PC-3 (cell line): ENCODE results near the gene STAT5A. TPM values are rescaled to one million over a fixed set of nuclear protein-coding genes. Genes with fewer than 3 reads are reported as not detected.
"Not testable (repeated sequence)": the region's sequence is repeated elsewhere in the genome, so short reads cannot be mapped to it uniquely, and the experiment has no call there.

ENCODE experiments used
- ATAC-seq: fragments of 200-7000 bp; cut with Tn5 transposase; 2 replicates; pipeline ENCODE4 v1.9.1; 2020; ENCODE audit warnings: mild to moderate bottlenecking, moderate library complexity
- BruUV-seq: library from RNA; stranded (reverse); fragments of 400-500 nt; replicated peaks from 2 replicates; lab custom pipeline; 2021; lab: Mats Ljungman, UMichigan
- CTCF ChIA-PET: fragments of 300-600 bp; sonication (Branson Sonifier 250); formaldehyde crosslinking; loops from one replicate; lab custom pipeline; 2022; ENCODE audit warnings: antibody characterized with exemption; lab: Charles Lee
- POLR2A ChIA-PET: fragments of 300-600 bp; sonication (Branson Sonifier 250); formaldehyde crosslinking; loops from one replicate; lab custom pipeline; 2022; ENCODE audit warnings: antibody characterized with exemption; ENCODE audit not compliant: unreplicated experiment; lab: Charles Lee
- DNase-seq: peaks from one replicate; pipeline ENCODE4 v3.0.0-alpha.2; 2015
- H2AFZ ChIP-seq: fragments of 300-600 bp; sonication (generic); 2 replicates; pipeline ENCODE4 v1.6.0; 2016; ENCODE audit warnings: antibody characterized with exemption, low read length
- H3F3A ChIP-seq: fragments of 300-600 bp; sonication (generic); one replicate; pipeline ENCODE4 v1.6.0; 2017; ENCODE audit warnings: antibody characterized with exemption, low read length, control low read depth, mild to moderate bottlenecking; ENCODE audit not compliant: unreplicated experiment
- H3K27ac ChIP-seq: fragments of 300-600 bp; sonication (generic); 2 replicates; pipeline ENCODE4 v1.5.1; 2016; ENCODE audit warnings: mild to moderate bottlenecking, low read length
- H3K27me3 ChIP-seq: fragments of 300-600 bp; sonication (generic); 2 replicates; pipeline ENCODE4 v1.6.1; 2016; ENCODE audit warnings: low read length, mixed read lengths
- H3K36me3 ChIP-seq: fragments of 300-600 bp; sonication (generic); 2 replicates; pipeline ENCODE4 v1.6.1; 2016; ENCODE audit warnings: low read depth, mixed run types, low read length, mixed read lengths
- H3K4me1 ChIP-seq: fragments of 300-600 bp; sonication (generic); 2 replicates; pipeline ENCODE4 v1.5.1; 2016; ENCODE audit warnings: low read length; ENCODE audit not compliant: insufficient read depth
- H3K4me2 ChIP-seq: fragments of 300-600 bp; sonication (generic); 2 replicates; pipeline ENCODE4 v1.6.0; 2016; ENCODE audit warnings: low read length
- H3K4me3 ChIP-seq: fragments of 300-600 bp; sonication (generic); 2 replicates; pipeline ENCODE4 v1.5.1; 2016; ENCODE audit warnings: mild to moderate bottlenecking, low read length, mixed read lengths
- H3K79me2 ChIP-seq: fragments of 300-600 bp; sonication (generic); 2 replicates; pipeline ENCODE4 v1.6.1; 2017; ENCODE audit warnings: low read length, mixed read lengths
- H3K9ac ChIP-seq: fragments of 300-600 bp; sonication (generic); 2 replicates; pipeline ENCODE4 v1.6.0; 2016; ENCODE audit warnings: mild to moderate bottlenecking, low read length
- H3K9me2 ChIP-seq: fragments of 300-600 bp; sonication (generic); replicated peaks from 2 replicates; pipeline ENCODE4 v1.6.1; 2016; ENCODE audit warnings: mixed run types, low read length, mixed read lengths
- H3K9me3 ChIP-seq: fragments of 300-600 bp; sonication (generic); 2 replicates; pipeline ENCODE4 v1.6.1; 2016; ENCODE audit warnings: low read length, mixed read lengths
- H4K20me1 ChIP-seq: fragments of 300-600 bp; sonication (generic); 2 replicates; pipeline ENCODE4 v1.6.1; 2016; ENCODE audit warnings: low read length, mixed read lengths
- CTCF ChIP-seq: fragments of 300-600 bp; sonication (generic); conservative IDR thresholded peaks from 2 replicates; pipeline ENCODE4 v1.5.1; 2017; ENCODE audit warnings: antibody characterized with exemption, low read depth, mild to moderate bottlenecking, low read length
- EZH2 ChIP-seq: fragments of 300-600 bp; sonication (generic); IDR thresholded peaks from one replicate; pipeline ENCODE4 v1.6.1; 2017; ENCODE audit warnings: antibody characterized with exemption, mild to moderate bottlenecking, low read length; ENCODE audit not compliant: unreplicated experiment
- intact Hi-C: fragments of 100-400 bp; cut with micrococcal nuclease; formaldehyde crosslinking; loops from 2 replicates; pipeline ENCODE4 v1.9.0; 2023
- total RNA-seq: library from RNA; depleted of rRNA; stranded (reverse); fragments of >200 nt; gene quantifications from 2 replicates; pipeline ENCODE4 v1.2.3, GENCODE V29; 2014

The STAT5A gene
- total RNA-seq, 1 experiment from 2014 or later: not detected

GRCh38 chr17:42296012-42296411 lies 7.7 kb downstream of the STAT5A start:
- Histone ChIP-seq H3K9me2 (no peaks in the 10 kb centered on the region), H3K9ac (no peak overlapping the region), H4K20me1 (no peaks in the 10 kb centered on the region), H3K36me3 (no peaks in the 10 kb centered on the region), H3K27ac (no peak overlapping the region), H3K79me2 (no peaks in the 10 kb centered on the region), H3F3A (no peaks in the 10 kb centered on the region), H2AFZ (no peak overlapping the region), H3K4me1 (no peaks in the 10 kb centered on the region), H3K4me2 (no peak overlapping the region), H3K4me3 (no peak overlapping the region), H3K27me3 (no peaks in the 10 kb centered on the region), H3K9me3 (no peaks in the 10 kb centered on the region)
- POLR2A ChIA-PET: no interaction called here
- intact Hi-C loops: no loop called here
- CTCF ChIA-PET: no interaction called here
- BruUV-seq: no TSS peak
- ATAC-seq: no peak
- no peak for DNase-seq
- TF ChIP-seq CTCF (no peak), EZH2 (no peak)

DNA sequence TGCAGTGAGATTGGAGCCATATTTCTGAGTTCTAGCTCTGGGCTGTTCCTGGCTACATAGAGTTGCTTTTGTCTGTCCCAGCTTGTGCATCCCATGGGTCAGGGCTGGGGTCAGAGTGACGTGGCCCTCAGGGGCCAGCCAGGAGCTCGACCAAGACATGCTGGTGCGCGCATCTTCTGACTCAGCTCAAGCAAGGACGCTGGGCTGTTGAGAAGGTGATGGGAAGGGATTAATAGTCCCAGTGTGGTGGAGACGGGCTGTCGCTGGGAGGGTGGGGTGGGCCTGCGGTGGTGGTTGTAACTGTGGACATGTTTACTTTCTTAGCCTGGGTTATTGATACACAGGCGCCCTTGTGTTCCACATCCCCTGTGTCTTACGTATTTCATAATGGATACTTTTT lies 9.5 kb downstream of the STAT5A start:
- H3K27ac ChIP-seq, H3K9me3 ChIP-seq, DNase-seq, H2AFZ ChIP-seq, H3K36me3 ChIP-seq, H3K79me2 ChIP-seq, H3K4me2 ChIP-seq, H3K4me1 ChIP-seq, CTCF ChIA-PET, BruUV-seq, intact Hi-C loops, H4K20me1 ChIP-seq, H3F3A ChIP-seq, POLR2A ChIA-PET, ATAC-seq, H3K4me3 ChIP-seq, H3K9me2 ChIP-seq, H3K27me3 ChIP-seq, H3K9ac ChIP-seq: not testable (repeated sequence)

DNA sequence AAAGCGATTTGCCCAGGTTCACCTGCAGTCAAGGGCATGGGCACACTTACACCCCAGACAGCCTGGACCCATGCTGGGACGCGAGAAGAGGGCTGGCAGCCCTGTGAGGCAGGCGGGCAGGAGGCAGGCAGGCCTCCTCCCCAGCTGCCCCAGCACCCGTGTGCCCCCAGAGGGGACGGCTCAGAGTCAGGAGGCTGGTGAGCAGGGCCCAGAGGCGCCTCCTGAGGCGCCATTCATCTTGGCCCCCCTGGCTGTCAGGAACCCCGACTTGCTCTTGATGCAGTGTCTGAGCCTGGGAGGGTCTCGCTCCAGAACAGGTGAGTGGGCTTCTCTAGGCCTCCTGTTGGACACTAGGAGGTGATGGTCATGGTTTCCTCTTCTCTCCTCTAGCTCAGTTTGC lies 11.1 kb downstream of the STAT5A start:
- H4K20me1 ChIP-seq, DNase-seq, CTCF ChIA-PET, POLR2A ChIA-PET, H3K9me3 ChIP-seq, H3F3A ChIP-seq, H3K27ac ChIP-seq, H3K9me2 ChIP-seq, H3K4me3 ChIP-seq, H3K79me2 ChIP-seq, H3K4me2 ChIP-seq, H3K27me3 ChIP-seq, BruUV-seq, H3K36me3 ChIP-seq, H3K9ac ChIP-seq, H2AFZ ChIP-seq, ATAC-seq, intact Hi-C loops, H3K4me1 ChIP-seq: not testable (repeated sequence)

DNA sequence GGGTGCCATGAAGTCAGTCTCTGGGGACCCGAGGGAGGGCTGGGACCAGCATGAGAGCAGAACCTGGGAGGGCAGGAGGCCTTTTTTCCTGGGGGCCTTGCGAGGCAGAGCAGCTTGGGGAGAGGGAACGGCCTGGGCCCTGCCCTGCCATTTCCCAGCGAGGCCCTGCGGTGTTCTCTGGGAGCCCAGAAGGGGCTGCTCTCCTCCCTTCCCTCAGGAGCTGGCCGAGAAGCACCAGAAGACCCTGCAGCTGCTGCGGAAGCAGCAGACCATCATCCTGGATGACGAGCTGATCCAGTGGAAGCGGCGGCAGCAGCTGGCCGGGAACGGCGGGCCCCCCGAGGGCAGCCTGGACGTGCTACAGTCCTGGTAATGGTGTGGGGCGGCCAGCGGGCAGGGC lies 11.6 kb downstream of the STAT5A start:
- POLR2A ChIA-PET, H3K79me2 ChIP-seq, H2AFZ ChIP-seq, H3K4me3 ChIP-seq, intact Hi-C loops, H3K9me3 ChIP-seq, ATAC-seq, H3K4me2 ChIP-seq, BruUV-seq, H3K4me1 ChIP-seq, CTCF ChIA-PET, H3K36me3 ChIP-seq, DNase-seq, H3K9me2 ChIP-seq, H4K20me1 ChIP-seq, H3K27me3 ChIP-seq, H3K27ac ChIP-seq, H3K9ac ChIP-seq, H3F3A ChIP-seq: not testable (repeated sequence)
